ENCODE data around the gene ARHGAP26. TPM values are rescaled to one million over a fixed set of nuclear protein-coding genes. Genes with fewer than 3 reads are reported as not detected.

The ARHGAP26 gene
- total and polyA plus RNA-seq, 2 donors = 15.1 to 16.2 TPM

- Histone ChIP-seq H3K27me3 (ENCODE audit: control insufficient read depth in 2 of 2, insufficient read depth in 1 of 2, low read length in 1 of 2) (no peaks in the 10 kb centered on the region), H3K9me3 (ENCODE audit: control insufficient read depth in 2 of 2, insufficient read depth in 1 of 2, low read length in 1 of 2) (no peaks in the 10 kb centered on the region), H3K36me3 (ENCODE audit: control insufficient read depth in 2 of 2, insufficient read depth in 2 of 2, low read length in 1 of 2) (peaks cover 0 to 2% of the 10 kb centered on the region in 2 donors), H3K27ac (ENCODE audit: low read depth in 1 of 2, low read length in 1 of 2) (peak overlapping the region in 1 of 2 donors; percentile 3), H3K4me3 (ENCODE audit: low read length in 2 of 2) (no peak overlapping the region), H3K4me1 (ENCODE audit: control insufficient read depth in 2 of 2, insufficient read depth in 2 of 2, low read length in 2 of 2) (peaks cover 6 to 33% of the 10 kb centered on the region in 2 donors)
- peak in 1 of 9 donors; percentile 56 for DNase-seq (ENCODE audit: low read depth in 6 of 9, low spot score in 9 of 9)
- 60% methylated on average over 4 of the region's 4 CpGs for WGBS
These were observed 9.1 kb downstream of the ARHGAP26 start for GRCh38 chr5:142779163-142779840.

- peaks cover 6 to 35% of the 10 kb centered on the region in 2 donors for H3K4me1 ChIP-seq (ENCODE audit: control insufficient read depth in 2 of 2, insufficient read depth in 2 of 2, low read length in 2 of 2)
- 94% methylated on average over 2 of the region's 2 CpGs for WGBS
These were observed 10.7 kb downstream of the ARHGAP26 start for GRCh38 chr5:142780871-142781270.

GRCh38 chr5:142782976-142783530, 12.9 kb downstream of the ARHGAP26 start:
- DNase-seq (ENCODE audit: low read depth in 6 of 9, low spot score in 9 of 9) = no peak
- H3K36me3 ChIP-seq (ENCODE audit: control insufficient read depth in 2 of 2, insufficient read depth in 2 of 2, low read length in 1 of 2) = peaks cover 0 to 2% of the 10 kb centered on the region in 2 donors
- 93% methylated on average over 8 of the region's 8 CpGs for WGBS
- H3K27ac ChIP-seq (ENCODE audit: low read depth in 1 of 2, low read length in 1 of 2) = peak overlapping the region in 1 of 2 donors; percentile 77
- H3K4me3 ChIP-seq (ENCODE audit: low read length in 2 of 2) = no peak overlapping the region
- no peaks in the 10 kb centered on the region for H3K27me3 ChIP-seq (ENCODE audit: control insufficient read depth in 2 of 2, insufficient read depth in 1 of 2, low read length in 1 of 2)
- H3K4me1 ChIP-seq (ENCODE audit: control insufficient read depth in 2 of 2, insufficient read depth in 2 of 2, low read length in 2 of 2) = peaks cover 13 to 48% of the 10 kb centered on the region in 2 donors
- no peaks in the 10 kb centered on the region for H3K9me3 ChIP-seq (ENCODE audit: control insufficient read depth in 2 of 2, insufficient read depth in 1 of 2, low read length in 1 of 2)

More at GRCh38 chr5:142780871-142781270, 10.7 kb downstream of the ARHGAP26 start:
- Histone ChIP-seq H3K9me3 (ENCODE audit: control insufficient read depth in 2 of 2, insufficient read depth in 1 of 2, low read length in 1 of 2) (no peaks in the 10 kb centered on the region), H3K27ac (ENCODE audit: low read depth in 1 of 2, low read length in 1 of 2) (no peak overlapping the region), H3K36me3 (ENCODE audit: control insufficient read depth in 2 of 2, insufficient read depth in 2 of 2, low read length in 1 of 2) (peaks cover 0 to 2% of the 10 kb centered on the region in 2 donors), H3K27me3 (ENCODE audit: control insufficient read depth in 2 of 2, insufficient read depth in 1 of 2, low read length in 1 of 2) (no peaks in the 10 kb centered on the region), H3K4me3 (ENCODE audit: low read length in 2 of 2) (no peak overlapping the region)
- no peak for DNase-seq (ENCODE audit: low read depth in 6 of 9, low spot score in 9 of 9)

GRCh38 chr5:142783601-142784341, 13.6 kb downstream of the ARHGAP26 start:
- Histone ChIP-seq H3K27ac (ENCODE audit: low read depth in 1 of 2, low read length in 1 of 2) (peak overlapping the region; percentile 33 to 78), H3K4me3 (ENCODE audit: low read length in 2 of 2) (no peak overlapping the region)
- 82% methylated on average over 9 of the region's 9 CpGs for WGBS

GRCh38 chr5:142784401-142784955, 14.3 kb downstream of the ARHGAP26 start:
- DNase-seq (ENCODE audit: low read depth in 6 of 9, low spot score in 9 of 9) = no peak
- Histone ChIP-seq H3K36me3 (ENCODE audit: control insufficient read depth in 2 of 2, insufficient read depth in 2 of 2, low read length in 1 of 2) (peaks cover 0 to 2% of the 10 kb centered on the region in 2 donors), H3K27ac (ENCODE audit: low read depth in 1 of 2, low read length in 1 of 2) (peak overlapping the region; percentile 33 to 78), H3K27me3 (ENCODE audit: control insufficient read depth in 2 of 2, insufficient read depth in 1 of 2, low read length in 1 of 2) (no peaks in the 10 kb centered on the region), H3K9me3 (ENCODE audit: control insufficient read depth in 2 of 2, insufficient read depth in 1 of 2, low read length in 1 of 2) (no peaks in the 10 kb centered on the region), H3K4me3 (ENCODE audit: low read length in 2 of 2) (no peak overlapping the region), H3K4me1 (ENCODE audit: control insufficient read depth in 2 of 2, insufficient read depth in 2 of 2, low read length in 2 of 2) (peaks cover 9 to 41% of the 10 kb centered on the region in 2 donors)
- WGBS = 93% methylated on average over 7 of the region's 7 CpGs

More at GRCh38 chr5:142783601-142784341, 13.6 kb downstream of the ARHGAP26 start:
- peak in 1 of 9 donors; percentile 31 for DNase-seq (ENCODE audit: low read depth in 6 of 9, low spot score in 9 of 9)
- peaks cover 0 to 2% of the 10 kb centered on the region in 2 donors for H3K36me3 ChIP-seq (ENCODE audit: control insufficient read depth in 2 of 2, insufficient read depth in 2 of 2, low read length in 1 of 2)
- H3K27me3 ChIP-seq (ENCODE audit: control insufficient read depth in 2 of 2, insufficient read depth in 1 of 2, low read length in 1 of 2) = no peaks in the 10 kb centered on the region
- H3K4me1 ChIP-seq (ENCODE audit: control insufficient read depth in 2 of 2, insufficient read depth in 2 of 2, low read length in 2 of 2) = peaks cover 13 to 48% of the 10 kb centered on the region in 2 donors
- H3K9me3 ChIP-seq (ENCODE audit: control insufficient read depth in 2 of 2, insufficient read depth in 1 of 2, low read length in 1 of 2) = no peaks in the 10 kb centered on the region

GRCh38 chr5:142785206-142785605, 15.0 kb downstream of the ARHGAP26 start:
- WGBS = 97% methylated on average over 5 of the region's 5 CpGs
- no peak overlapping the region for H3K4me3 ChIP-seq (ENCODE audit: low read length in 2 of 2)
- H3K27me3 ChIP-seq (ENCODE audit: control insufficient read depth in 2 of 2, insufficient read depth in 1 of 2, low read length in 1 of 2) = no peaks in the 10 kb centered on the region
- no peak for DNase-seq (ENCODE audit: low read depth in 6 of 9, low spot score in 9 of 9)
- H3K27ac ChIP-seq (ENCODE audit: low read depth in 1 of 2, low read length in 1 of 2) = no peak overlapping the region
- no peaks in the 10 kb centered on the region for H3K9me3 ChIP-seq (ENCODE audit: control insufficient read depth in 2 of 2, insufficient read depth in 1 of 2, low read length in 1 of 2)
- H3K36me3 ChIP-seq (ENCODE audit: control insufficient read depth in 2 of 2, insufficient read depth in 2 of 2, low read length in 1 of 2) = peaks cover 0 to 2% of the 10 kb centered on the region in 2 donors
- H3K4me1 ChIP-seq (ENCODE audit: control insufficient read depth in 2 of 2, insufficient read depth in 2 of 2, low read length in 2 of 2) = peaks cover 7 to 37% of the 10 kb centered on the region in 2 donors

- Histone ChIP-seq H3K36me3 (ENCODE audit: control insufficient read depth in 2 of 2, insufficient read depth in 2 of 2, low read length in 1 of 2) (no peaks in the 10 kb centered on the region), H3K4me1 (ENCODE audit: control insufficient read depth in 2 of 2, insufficient read depth in 2 of 2, low read length in 2 of 2) (peaks cover 7 to 15% of the 10 kb centered on the region in 2 donors), H3K4me3 (ENCODE audit: low read length in 2 of 2) (no peak overlapping the region), H3K27ac (ENCODE audit: low read depth in 1 of 2, low read length in 1 of 2) (no peak overlapping the region), H3K27me3 (ENCODE audit: control insufficient read depth in 2 of 2, insufficient read depth in 1 of 2, low read length in 1 of 2) (no peaks in the 10 kb centered on the region), H3K9me3 (ENCODE audit: control insufficient read depth in 2 of 2, insufficient read depth in 1 of 2, low read length in 1 of 2) (no peaks in the 10 kb centered on the region)
- no peak for DNase-seq (ENCODE audit: low read depth in 6 of 9, low spot score in 9 of 9)
- WGBS = 96% methylated on average over 1 of the region's 1 CpG
These were observed 19.0 kb downstream of the ARHGAP26 start for GRCh38 chr5:142789206-142789605.

- H3K4me3 ChIP-seq (ENCODE audit: low read length in 2 of 2) = no peak overlapping the region
- no peak for DNase-seq (ENCODE audit: low read depth in 6 of 9, low spot score in 9 of 9)
- H3K9me3 ChIP-seq (ENCODE audit: control insufficient read depth in 2 of 2, insufficient read depth in 1 of 2, low read length in 1 of 2) = no peaks in the 10 kb centered on the region
- no peaks in the 10 kb centered on the region for H3K27me3 ChIP-seq (ENCODE audit: control insufficient read depth in 2 of 2, insufficient read depth in 1 of 2, low read length in 1 of 2)
- H3K36me3 ChIP-seq (ENCODE audit: control insufficient read depth in 2 of 2, insufficient read depth in 2 of 2, low read length in 1 of 2) = no peaks in the 10 kb centered on the region
- H3K27ac ChIP-seq (ENCODE audit: low read depth in 1 of 2, low read length in 1 of 2) = no peak overlapping the region
- WGBS = 97% methylated on average over 7 of the region's 7 CpGs
- H3K4me1 ChIP-seq (ENCODE audit: control insufficient read depth in 2 of 2, insufficient read depth in 2 of 2, low read length in 2 of 2) = peaks cover 10 to 14% of the 10 kb centered on the region in 2 donors
These were observed 22.1 kb downstream of the ARHGAP26 start for GRCh38 chr5:142792012-142792864.
